ENCODE measurements around the gene TUBB2A. TPM values are rescaled to one million over a fixed set of nuclear protein-coding genes. Genes with fewer than 3 reads are reported as not detected.

TUBB2A gene
- total and polyA plus RNA-seq, 2 of the 13 experiments (the other 11 are each of a cell fraction or from before 2014, with no cell fraction given), result 35.3 to 106 TPM

- peak; percentile 52; the same call in 1 of the 2 replicates for TF ChIP-seq ZNF142 (CRISPR knock-in tag; IDR thresholded peaks at IDR 0.05)
- 0 out of 2 replicates have a peak, but pooled peaks have one; percentile 31 for TF ChIP-seq ZNF766 (CRISPR knock-in tag; IDR thresholded peaks at IDR 0.05; ENCODE audit: borderline replicate concordance)
- TF ChIP-seq POLR2G (IDR thresholded peaks at IDR 0.05; ENCODE audit: low read depth, low read length), result peak; percentile 56; the same call in 1 of the 2 replicates
- peak; percentile 85 for TF ChIP-seq ZNF792 (CRISPR knock-in tag; IDR thresholded peaks at IDR 0.05)
- peak; percentile 67 for TF ChIP-seq JARID2 (CRISPR knock-in tag; IDR thresholded peaks at IDR 0.05; ENCODE audit: insufficient replicate concordance)
- no peak; the same call in 1 of the 2 replicates for TF ChIP-seq ZNF460 (CRISPR knock-in tag; IDR thresholded peaks at IDR 0.05; ENCODE audit: borderline replicate concordance)
- peak; percentile 94 for TF ChIP-seq ZGPAT (CRISPR knock-in tag; IDR thresholded peaks at IDR 0.05)
- peak; percentile 84 for TF ChIP-seq SALL2 (CRISPR knock-in tag; IDR thresholded peaks at IDR 0.05)
- TF ChIP-seq ZNF17 (CRISPR knock-in tag; IDR thresholded peaks at IDR 0.05), result no peak
- TF ChIP-seq MAF1 (CRISPR knock-in tag; IDR thresholded peaks at IDR 0.05; ENCODE audit: borderline replicate concordance), result peak; percentile 79; the same call in 1 of the 2 replicates
- TF ChIP-seq IKZF5 (CRISPR knock-in tag; IDR thresholded peaks at IDR 0.05), result peak; percentile 95
- TF ChIP-seq ZKSCAN1 (IDR thresholded peaks at IDR 0.05; ENCODE audit: low read length), result peak; percentile 67; the same call in 1 of the 2 replicates
- TF ChIP-seq GFI1 (CRISPR knock-in tag; IDR thresholded peaks at IDR 0.05; ENCODE audit: borderline replicate concordance), result peak; percentile 63; the same call in 1 of the 2 replicates
- TF ChIP-seq ZNF207 (IDR thresholded peaks at IDR 0.05; ENCODE audit: borderline replicate concordance), result peak; percentile 97; the same call in 1 of the 2 replicates
- TF ChIP-seq KLF6 (CRISPR knock-in tag; IDR thresholded peaks at IDR 0.05), result peak; percentile 86
- TF ChIP-seq ARID3A (IDR thresholded peaks at IDR 0.05; ENCODE audit: low read depth, low read length), result peak; percentile 74
- peak; percentile 95 for TF ChIP-seq MEIS2 (CRISPR knock-in tag; IDR thresholded peaks at IDR 0.05)
- TF ChIP-seq TARDBP (CRISPR knock-in tag; IDR thresholded peaks at IDR 0.05), result peak; percentile 97
- no peak for TF ChIP-seq RFX3 (CRISPR knock-in tag; IDR thresholded peaks at IDR 0.05)
These were observed 18.0 kb downstream of the TUBB2A start (continued) for GRCh38 chr6:3139090-3139903.

Measured in HepG2 (cell line).